ENCODE data around the gene SCAMP2.
"Not testable (repeated sequence)": the region's sequence is repeated elsewhere in the genome, so short reads cannot be mapped to it uniquely, and the experiment has no call there.

The SCAMP2 gene, protein sequence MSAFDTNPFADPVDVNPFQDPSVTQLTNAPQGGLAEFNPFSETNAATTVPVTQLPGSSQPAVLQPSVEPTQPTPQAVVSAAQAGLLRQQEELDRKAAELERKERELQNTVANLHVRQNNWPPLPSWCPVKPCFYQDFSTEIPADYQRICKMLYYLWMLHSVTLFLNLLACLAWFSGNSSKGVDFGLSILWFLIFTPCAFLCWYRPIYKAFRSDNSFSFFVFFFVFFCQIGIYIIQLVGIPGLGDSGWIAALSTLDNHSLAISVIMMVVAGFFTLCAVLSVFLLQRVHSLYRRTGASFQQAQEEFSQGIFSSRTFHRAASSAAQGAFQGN

DNA sequence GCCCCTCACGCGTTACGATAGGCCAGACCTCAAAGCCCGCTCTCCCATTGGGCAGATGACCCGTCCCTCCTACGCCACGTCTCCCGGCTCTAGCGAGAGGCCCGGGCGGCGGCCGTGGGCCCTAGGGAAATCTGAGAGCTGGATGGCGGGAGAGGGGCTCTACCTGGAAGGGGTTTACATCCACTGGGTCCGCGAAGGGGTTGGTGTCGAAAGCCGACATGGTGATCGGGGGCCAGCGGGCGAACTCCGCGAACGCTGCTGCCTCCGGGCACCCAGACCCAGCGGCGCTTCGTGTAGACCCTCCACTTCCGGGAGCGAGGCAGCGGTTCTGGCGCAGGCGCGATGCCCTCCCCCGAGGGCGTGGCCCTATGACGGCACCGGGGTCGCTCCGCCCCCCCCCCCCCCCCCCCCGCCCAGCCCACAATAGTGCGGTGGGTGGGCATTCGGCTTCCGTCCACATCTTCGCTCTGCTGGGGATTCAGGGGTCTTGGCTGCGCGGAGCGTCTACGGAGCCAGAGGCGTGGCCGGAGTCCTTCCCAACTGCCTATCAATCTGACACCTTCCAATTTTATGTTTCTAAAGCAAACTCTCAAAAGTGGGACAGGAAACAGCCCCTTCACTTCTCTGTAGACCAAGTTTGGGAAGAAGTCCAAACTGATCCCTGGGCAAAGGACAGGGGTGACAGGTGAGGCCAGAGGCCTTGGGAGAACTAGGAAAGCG lies at the start of gene SCAMP2:
SCAMP2 (minus strand) TSS at position 330 of the 720 bp plus-strand sequence; CDS start at position 220, 110 bp downstream.
- DNase-seq, result peak; percentile 91 to 93

DNA sequence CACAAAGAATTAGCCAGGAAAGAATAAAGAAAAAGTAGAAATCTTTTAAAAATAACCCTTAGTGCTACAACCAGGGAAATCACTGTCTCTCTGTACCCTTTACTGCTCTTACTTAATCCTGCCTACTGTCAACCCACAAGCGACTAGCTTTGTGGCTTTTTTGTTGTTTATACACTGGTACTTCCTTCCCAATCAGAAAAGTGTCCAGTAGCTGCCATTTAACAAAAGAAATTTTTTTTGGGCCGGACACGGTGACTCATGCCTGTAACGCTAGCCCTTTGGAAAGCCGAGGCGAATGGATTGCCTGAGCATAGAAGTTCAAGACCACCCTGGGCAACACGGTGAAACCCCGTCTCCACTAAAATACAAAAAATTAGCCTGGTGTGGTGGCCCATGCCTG lies 47.3 kb upstream of the SCAMP2 start:
- DNase-seq, result no peak

DNA sequence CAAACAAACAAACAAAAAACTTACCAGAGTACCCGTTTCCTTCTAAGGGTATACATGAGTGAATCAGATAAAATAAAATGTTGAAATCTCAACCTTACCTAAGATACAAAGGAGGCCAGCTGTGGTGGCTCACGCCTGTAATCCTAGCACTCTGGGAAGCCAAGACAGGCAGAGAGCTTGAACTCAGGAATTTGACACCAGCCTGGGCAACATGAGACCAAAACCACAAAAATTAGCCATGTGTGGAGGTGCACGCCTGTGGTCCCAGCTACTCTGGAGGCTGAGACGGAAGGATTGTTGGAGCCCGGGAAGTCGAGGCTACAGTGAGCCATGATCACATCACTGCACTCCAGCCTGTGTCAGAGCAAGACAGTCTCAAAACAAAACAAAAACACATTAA lies 44.5 kb upstream of the SCAMP2 start:
- no peak for DNase-seq

DNA sequence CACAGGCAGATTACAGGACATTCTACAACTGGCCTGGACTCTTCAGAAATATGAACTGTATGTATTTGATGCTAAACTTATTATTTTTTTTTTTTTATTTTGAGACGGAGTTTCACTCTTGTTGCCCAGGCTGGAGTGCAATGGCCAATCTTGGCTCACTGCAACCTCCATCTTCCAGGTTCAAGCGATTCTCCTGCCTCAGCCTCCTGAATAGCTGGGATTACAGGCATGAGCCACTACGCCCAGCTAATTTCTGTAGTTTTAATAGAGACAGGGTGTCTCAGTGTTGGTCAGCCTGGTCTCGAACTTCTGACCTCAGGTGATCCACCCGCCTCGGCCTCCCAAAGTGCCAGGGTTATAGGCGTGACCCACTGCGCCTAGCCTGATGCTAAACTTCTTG lies 40.6 kb upstream of the SCAMP2 start:
- not testable (repeated sequence) for DNase-seq

DNA sequence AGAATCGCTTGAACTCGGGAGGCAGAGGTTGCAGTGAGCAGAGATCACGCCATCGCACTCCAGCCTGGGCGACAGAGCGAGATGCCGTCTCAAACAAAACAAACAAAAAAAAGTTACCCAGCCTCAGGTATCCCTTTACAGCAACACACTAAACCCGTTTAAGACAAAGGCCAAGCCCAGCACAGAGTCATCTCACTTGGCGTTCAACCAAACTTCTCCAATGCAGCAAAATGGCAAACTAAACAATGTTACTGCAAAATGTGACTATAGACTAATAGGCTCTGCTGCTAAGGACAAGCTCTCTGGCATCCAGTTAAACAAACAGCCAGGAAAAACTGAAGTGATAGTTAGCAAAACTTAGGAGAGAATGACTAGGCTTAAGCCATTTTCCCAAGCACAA lies 39.9 kb upstream of the SCAMP2 start:
- DNase-seq, result no peak

DNA sequence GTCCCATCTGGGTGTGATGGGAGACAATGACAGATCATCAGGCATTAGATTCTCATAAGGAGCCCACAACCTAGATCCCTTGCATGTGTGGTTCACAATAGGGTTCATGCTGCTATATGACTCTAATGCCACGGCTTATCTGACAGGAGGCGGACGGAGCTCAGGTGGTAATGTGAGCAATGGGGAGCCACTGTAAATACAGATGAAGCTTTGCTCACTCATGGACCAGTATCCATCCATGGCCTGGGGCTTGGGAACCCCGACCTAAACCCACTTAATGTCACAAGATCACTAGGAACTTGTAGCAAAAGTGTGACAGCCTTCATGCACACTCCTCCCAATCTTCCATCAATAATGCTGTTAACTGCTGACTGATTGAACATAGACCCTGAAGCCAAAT lies 35.5 kb upstream of the SCAMP2 start:
- DNase-seq, result no peak

DNA sequence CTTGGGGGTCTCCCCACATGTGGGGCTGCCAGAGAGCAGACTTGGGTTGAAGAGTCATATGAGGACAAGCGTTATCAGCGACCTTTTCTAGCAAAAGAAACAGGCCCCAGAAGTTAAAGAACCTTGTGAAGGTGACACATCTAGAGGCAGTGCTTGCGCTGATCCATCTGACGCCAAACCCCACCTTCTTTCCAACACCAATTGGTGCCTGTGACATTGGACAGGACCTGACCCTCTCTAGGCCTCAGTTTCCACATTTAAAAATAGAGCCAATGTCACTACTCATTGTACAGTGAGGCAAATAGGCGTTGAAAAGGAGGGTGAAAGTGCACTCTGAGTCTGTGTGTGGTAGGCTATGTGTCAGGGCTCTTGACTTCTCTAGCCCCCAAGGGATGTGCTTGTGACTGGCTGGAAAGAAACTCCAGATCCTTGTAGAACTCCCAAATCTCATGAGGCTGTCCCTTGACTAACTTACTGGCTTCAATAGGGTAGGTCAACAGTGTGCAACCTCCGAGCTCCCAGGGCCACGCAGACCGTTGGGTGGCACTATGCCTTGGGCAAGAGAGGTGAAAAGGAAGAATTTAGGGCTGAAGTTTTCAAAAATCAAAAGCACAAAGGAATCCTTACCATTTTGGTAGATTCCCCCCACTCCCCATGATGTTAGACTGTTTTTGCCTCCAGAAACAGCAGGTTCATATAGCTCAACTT lies 34.2 kb upstream of the SCAMP2 start:
- no peak for DNase-seq

DNA sequence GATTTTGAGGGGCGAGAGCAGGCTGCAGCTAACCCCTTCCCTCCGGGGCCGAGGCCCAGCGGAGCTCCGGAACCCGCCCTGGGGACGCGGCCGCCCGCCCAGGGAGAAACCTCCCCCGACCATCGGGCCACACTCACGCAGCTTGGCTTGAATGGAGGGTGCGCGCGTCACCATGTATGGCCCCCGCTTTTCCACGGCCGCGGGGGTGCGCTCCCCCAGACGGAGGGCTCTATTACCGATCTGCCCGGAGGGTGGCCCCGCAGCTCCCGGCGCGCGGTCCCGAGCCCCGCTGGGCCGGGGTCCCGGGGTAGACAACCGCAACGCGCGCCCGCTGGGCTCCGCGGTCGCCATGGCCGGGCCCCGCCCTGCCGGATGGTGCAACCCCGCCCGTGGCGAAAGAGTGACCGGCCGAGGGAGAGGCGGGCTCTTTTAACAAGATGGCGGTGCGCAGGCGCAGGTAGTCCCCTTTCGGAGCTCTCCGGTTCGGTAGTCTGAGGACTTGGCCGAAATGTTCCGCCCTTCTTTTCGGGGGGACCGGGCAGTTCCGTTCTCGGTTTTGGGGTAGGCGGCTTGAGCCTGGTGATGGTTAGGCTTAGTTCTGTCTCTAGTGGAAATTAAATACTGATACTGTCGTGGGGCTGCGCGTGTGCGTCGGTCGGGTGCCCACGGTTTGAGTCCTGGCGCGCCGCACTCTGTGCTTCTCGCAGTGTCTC lies 33.4 kb upstream of the SCAMP2 start, which contains the start of gene FAM219B:
FAM219B (minus strand) TSS at position 402 of the 713 bp plus-strand sequence; CDS start at position 351, 51 bp downstream.
- DNase-seq, result peak; percentile 77 to 84

DNA sequence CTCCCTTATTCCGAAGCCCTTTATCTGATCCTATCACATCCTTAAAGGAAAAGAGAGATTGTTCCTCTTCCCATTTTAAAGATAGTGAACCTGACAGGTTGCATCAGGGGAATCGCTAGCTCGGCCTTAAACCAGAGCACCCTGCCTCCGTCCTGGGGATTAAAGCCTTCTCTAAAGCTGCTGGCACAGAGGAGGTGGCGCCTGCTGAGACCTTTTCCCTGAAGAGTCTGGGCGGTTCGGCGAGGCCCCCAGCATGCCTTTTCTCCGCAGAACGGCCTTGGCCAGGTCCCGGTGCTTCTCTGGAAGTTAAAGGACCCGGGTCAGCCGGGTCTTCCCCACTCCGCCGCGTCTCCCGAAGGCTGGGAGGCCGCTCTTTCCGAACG lies 32.9 kb upstream of the SCAMP2 start:
- no peak for DNase-seq

DNA sequence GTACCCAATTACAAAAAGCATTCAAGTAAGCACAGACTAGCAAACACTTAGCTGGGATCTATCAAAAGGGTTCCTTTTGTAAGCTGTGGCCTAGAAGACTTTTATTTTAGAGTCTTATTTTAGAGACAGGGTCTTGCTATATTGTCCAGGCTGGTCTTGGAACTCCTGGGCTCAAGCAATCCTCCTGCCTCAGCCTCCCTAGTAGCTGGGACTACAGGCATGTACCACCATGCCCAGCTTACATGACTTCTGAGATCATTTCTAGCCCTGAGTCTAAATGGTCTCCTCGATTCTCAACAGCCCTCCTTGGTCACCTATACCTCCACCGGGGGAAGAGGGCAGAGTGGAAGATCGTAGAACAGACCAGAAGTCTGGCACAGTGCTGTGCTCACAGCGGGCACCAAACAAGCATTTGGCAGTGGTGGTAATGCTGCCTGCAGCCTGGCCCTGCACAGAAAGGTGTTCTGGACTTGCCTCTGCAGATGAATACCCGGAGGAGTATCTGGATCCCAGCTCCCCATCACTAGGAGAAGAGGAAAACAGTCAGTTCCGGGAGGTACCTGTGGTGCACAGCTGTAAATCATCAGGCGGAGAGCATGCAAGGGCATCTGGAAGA lies 31.1 kb upstream of the SCAMP2 start:
- DNase-seq, result no peak

DNA sequence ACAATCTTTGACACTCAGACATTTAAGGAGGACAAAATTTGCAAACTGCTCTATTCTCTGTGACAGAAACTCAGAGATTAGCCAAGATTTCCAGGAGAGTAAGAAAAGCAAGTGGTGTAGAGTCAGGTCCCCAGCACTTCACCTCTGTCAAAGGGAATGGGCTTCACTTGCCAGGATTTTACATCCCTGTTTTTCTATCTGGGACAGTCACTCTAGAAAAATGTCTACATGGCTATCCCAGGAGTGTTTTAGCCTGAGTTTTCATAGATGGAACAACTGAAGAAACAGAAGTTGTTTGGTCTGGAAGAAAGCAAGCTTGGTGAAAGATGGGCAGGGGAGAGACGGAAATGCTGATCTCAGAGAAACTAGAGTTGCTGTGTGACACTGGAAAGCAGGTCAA lies 30.5 kb upstream of the SCAMP2 start:
- no peak for DNase-seq

DNA sequence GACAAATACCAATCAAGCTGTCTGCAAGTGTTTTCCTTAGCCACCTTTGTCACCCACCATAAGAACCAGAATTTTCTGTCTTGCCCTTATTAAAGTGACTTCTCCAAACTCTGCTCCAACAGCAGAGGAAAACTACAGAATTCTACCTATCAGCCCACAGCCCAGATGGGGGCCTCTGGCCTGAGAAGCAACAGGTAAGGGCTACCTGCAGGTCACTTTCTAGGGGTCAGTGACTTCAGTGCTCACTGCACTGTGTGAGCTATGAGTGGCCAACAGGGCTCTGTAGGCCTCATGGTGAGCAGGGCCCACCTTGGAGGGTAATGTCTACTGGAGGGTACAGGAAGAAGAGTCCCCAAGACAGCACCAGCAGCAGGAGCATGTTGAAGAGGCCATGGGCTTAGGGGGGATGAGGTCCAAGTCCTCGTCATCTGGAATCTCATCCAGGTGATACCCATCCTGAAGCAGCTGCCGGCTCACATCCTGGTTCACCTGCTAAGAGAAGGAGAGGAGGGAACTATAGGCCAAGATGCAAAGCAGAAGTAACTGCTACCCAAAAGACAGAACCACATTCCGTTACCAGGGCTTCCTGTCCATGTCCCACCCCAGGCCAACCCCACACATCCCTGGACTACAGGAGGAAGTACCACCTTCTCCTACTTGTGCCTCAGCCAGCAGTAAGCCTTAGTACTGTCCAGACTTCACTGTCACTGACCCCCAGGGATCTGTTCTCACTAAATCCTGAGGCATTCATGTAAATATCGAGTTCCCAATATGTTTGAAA lies 29.3 kb upstream of the SCAMP2 start:
- DNase-seq, result no peak

DNA sequence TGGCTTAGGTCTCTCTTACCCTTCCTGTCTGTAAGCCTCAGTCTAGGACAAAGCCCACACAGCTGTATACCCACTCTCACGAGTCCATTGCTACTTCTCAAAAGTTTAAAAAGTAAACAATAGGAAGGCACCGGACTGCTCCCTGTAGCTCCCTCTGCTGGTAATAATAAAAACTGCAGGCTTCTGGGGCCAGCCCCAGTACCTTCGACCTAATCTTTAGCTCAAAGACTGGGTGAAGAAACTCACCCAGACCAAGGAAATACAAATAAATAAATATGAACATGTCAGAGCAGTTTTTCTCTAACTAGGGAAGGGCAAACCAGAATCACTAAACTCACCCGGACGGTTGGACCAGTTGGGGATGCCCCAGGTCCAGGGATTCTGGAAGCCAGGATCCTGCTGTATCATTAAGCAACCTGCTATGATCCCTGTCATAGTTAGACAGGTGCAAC lies 28.5 kb upstream of the SCAMP2 start:
- peak; percentile 70 to 82 for DNase-seq

DNA sequence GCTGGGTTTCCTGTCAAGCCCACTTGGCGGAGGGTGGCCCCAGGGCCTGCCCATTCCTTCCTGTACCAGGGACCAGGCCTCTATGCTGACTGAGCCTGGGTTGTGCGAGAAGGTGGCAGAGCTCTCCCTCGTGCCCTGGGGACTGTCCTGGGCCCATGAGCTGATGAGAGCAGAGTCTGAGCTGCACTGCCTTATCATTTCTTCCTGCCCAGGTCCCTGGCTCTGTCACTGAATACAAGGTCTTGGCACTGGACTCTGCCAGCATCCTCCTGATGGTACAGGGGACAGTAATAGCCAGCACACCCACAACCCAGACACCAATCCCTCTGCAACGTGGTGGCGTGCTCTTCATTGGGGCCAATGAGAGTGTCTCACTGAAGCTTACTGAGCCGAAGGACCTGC lies 24.1 kb upstream of the SCAMP2 start:
- DNase-seq, result no peak

DNA sequence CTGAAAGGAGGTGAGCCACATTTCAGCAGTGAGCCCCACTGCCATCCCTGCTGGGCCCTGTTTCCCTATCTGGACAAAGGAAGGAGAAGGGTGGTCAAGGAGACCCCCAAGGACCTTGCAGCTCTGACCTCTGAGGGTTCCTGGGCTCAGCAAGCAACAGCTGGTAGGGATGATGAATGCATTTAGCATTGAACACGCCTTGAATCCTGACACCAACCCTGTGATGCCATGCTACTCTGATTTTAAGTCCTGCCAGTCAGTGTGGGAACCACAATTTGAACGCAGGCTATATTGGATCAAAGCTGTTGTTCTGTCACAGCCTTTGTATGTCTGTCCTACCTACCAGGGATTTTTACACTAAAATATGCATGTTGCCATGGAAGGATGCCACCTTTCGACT lies 23.2 kb upstream of the SCAMP2 start:
- no peak for DNase-seq

DNA sequence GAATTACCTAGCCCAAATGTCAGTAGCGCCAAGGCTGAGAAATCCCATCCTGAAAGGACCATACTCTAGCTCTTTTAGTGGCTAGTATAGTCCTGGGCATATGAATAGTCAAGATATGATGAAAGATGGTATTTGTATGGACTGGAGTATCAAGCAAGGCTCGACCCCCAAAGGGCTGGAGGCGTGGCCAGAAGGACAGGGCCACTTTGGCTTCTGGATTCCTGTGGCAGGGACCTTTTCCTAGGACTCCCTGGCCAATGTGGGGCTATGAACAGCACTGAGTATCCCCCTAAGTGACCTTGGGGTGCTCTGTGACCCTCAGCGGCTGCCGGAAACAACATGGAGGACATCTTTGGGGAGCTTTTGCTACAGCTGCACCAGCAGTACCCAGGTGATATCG lies 22.7 kb upstream of the SCAMP2 start:
- DNase-seq, result no peak

DNA sequence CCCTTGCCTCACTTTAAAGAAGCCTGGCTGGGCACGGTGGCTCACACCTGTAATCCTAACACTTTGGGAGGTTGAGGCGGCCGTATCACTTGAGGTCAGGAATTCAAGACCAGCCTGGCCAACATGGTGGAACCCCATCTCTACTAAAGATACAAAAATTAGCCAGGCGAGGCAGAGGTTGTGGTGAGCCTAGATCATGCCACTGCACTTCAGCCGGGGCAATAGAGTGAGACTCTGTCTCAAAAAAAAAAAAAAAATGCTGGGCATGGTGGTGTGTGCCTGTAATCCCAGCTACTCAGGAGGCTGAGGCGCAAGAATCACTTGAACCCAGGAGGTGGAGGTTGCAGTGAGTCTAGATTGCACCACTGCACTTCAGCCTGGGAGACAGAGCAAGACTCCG lies 21.2 kb upstream of the SCAMP2 start:
- not testable (repeated sequence) for DNase-seq

DNA sequence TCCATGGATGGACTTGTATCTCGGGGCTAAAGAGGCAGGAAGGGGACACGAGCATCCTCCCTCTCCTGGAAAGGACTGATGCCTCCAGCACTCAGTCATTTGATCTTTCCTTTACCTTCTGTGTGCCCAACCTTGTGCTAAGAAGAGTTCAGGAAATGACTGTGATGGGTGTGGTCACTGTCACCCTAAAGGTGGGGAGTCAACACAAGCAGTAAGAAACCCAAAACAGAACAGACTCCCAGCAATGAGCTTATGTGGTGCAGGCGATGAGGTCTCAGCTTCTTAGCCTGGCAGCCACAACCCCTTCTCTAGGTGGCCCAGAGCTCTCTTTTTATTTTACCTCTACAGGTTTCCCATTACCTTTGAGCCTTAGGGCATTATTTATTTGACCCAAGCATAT lies 20.5 kb upstream of the SCAMP2 start:
- DNase-seq, result peak; percentile 51 to 70

DNA sequence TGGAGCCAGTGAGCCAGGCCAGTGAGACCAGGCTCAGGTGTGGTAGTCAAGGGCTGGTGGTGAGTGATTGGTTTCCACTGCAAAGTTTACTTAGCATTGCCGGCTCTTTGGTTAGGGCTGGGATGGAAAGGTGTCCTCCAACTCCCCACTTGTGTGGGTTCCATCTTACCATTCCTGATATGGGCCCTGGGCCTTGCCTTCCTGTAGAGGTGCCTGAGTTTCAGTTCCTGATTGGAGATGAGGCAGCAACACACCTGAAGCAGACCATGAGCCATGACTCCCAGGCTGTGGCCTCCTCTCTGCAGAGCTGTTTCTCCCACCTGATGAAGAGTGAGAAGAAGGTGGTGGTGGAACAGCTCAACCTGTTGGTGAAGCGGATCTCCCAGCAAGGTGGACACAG lies 19.8 kb upstream of the SCAMP2 start:
- DNase-seq, result no peak

DNA sequence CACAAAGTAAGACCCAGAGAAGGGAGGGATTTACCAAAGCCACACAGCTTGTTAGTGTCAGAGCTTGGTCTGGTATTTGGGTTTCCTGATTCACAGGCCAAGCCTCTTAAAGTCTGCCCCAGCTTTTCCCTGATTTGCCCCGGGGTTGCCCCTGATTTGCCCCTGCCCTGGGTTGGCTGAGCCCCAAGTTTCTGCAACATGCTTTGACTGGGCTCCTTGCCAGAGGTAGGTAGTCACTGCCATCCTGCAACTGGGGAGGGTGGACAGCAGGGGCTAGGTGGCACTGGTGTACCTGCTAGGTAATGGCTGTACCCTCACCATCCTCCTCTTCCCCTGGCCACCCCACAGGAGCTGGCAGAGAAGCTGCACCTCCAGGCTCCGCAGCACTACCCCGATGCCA lies 19.1 kb upstream of the SCAMP2 start:
- no peak for DNase-seq

DNA sequence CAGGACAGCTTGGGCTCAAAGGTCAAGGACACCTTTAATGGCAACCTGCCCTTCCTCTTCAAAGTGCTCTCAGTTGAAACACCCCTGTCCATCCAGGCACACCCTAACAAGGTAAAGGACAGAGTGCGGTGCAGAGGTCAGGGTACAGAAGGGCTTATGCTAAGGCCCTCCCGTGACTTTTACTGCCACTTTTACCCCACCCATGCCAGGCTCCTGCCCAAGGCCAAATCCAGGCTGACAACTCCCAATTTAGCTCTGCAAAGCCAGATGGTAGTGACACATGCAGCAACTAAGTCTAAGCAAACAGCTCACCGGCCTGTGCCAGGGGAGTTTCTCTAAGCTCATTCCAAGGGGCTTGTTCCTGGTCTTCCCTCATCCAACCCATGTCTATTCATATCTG lies 18.3 kb upstream of the SCAMP2 start:
- no peak for DNase-seq

DNA sequence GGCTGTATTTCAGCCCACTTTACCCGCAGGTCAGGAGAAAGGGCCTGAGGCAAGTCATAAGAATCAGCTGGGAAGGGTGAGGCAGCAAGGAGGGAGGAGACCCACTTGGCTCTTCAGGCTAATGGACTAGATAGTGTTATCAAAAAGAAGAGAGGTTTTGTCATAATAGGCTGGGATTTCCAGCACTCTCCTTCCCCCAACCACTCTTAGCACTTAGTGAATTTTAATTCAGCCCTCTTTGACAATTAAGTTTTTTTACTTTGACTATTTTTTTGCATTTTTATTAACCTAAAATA lies 17.4 kb upstream of the SCAMP2 start:
- no peak for DNase-seq

All from CD4-positive, alpha-beta T cell treated with Interleukin-1 beta for 1 hour (primary cell).